Spleen (tissue), 7 donors: ENCODE results near the gene FGF19.

ENCODE experiments used
- CTCF ChIP-seq, 11 experiments: fragments of 200-600 bp in 7 of 11; fragments of 450-650 bp in 4 of 11; sonication (generic) in 4 of 11; IDR thresholded peaks in 8 of 11; conservative IDR thresholded peaks in 3 of 11; 1 replicate in 7 of 11; 2 replicates in 4 of 11; pipeline versions ENCODE4 v1.4.0 to v1.8.0; 2016 to 2021; ENCODE audit warnings: antibody characterized with exemption in 11 of 11, inconsistent platforms in 4 of 11, mild to moderate bottlenecking in 1 of 11
- POLR2A ChIP-seq, 3 donors: fragments of 450-650 bp; IDR thresholded peaks; one replicate each; pipeline ENCODE4 v1.5.1; 2017; ENCODE audit warnings: antibody characterized with exemption in 3 of 3, mild to moderate bottlenecking in 1 of 3
- donor health status: DM: no; HTN: no; CAD: no; lungs with moderate emphysema.
- donor health status: DM: no; HTN: no; CAD: no.
- donor health status: DM: no; HTN: no; CAD: no.

GRCh38 chr11:69664901-69665300, 38.9 kb downstream of the FGF19 start:
- TF ChIP-seq CTCF (IDR thresholded peaks at IDR 0.05 in 8 of 11, conservative IDR thresholded peaks at IDR 0.05 in 3 of 11) (no peak), POLR2A (IDR thresholded peaks at IDR 0.05) (no peak)
